SK-N-SH (cell line): ENCODE results near the gene SGO2.

ENCODE experiments used
- EP300 ChIP-seq, 2 experiments: IDR thresholded peaks; 2 replicates each; pipeline versions ENCODE4 v1.4.0 to v1.6.1; 2012; ENCODE audit warnings: borderline replicate concordance in 1 of 2, low read depth in 1 of 2, low read length in 1 of 2
- POLR2AphosphoS5 ChIP-seq: IDR thresholded peaks from 2 replicates; pipeline ENCODE4 v1.6.1; 2012; ENCODE audit warnings: low read depth, low read length
- RCOR1 ChIP-seq: fragments of 150-350 bp; IDR thresholded peaks from 2 replicates; pipeline ENCODE4 v1.6.1; 2017; ENCODE audit warnings: antibody characterized with exemption, low read length
- SMC3 ChIP-seq: IDR thresholded peaks from 2 replicates; pipeline ENCODE4 v1.6.1; 2012; ENCODE audit warnings: low read depth, low read length, improper control_type of control experiment
- TF ChIP-seq, protein P1 (sequence below): fragments of 200-600 bp; sonication (generic); IDR thresholded peaks from 2 replicates; pipeline ENCODE4 v1.6.1; 2017; ENCODE audit warnings: antibody characterized with exemption, mild to moderate bottlenecking, moderate library complexity
- TF ChIP-seq, protein P2 (sequence below): IDR thresholded peaks from 2 replicates; pipeline ENCODE4 v1.4.0; 2012; ENCODE audit warnings: low read depth

DNA sequence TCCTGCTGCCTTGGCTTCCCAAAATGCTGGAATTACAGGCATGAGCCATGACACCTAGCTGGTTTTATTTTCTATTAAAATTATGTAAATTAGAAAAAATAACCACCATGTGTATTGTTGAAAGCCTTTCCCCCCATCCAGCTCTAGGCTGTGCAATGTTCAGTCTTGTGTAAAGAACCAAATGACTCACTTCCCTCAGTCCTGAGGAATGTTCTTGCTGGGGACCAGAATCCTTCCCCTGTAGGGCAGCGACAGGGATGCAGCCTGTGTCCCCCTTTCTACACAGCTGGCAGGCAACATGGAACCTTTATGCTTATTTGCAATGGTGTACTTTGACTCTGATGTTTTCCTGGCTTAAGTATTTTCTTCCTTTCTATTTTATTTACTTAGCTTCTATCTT is 89.2 kb downstream of the SGO2 start:
- TF ChIP-seq, protein P1, sequence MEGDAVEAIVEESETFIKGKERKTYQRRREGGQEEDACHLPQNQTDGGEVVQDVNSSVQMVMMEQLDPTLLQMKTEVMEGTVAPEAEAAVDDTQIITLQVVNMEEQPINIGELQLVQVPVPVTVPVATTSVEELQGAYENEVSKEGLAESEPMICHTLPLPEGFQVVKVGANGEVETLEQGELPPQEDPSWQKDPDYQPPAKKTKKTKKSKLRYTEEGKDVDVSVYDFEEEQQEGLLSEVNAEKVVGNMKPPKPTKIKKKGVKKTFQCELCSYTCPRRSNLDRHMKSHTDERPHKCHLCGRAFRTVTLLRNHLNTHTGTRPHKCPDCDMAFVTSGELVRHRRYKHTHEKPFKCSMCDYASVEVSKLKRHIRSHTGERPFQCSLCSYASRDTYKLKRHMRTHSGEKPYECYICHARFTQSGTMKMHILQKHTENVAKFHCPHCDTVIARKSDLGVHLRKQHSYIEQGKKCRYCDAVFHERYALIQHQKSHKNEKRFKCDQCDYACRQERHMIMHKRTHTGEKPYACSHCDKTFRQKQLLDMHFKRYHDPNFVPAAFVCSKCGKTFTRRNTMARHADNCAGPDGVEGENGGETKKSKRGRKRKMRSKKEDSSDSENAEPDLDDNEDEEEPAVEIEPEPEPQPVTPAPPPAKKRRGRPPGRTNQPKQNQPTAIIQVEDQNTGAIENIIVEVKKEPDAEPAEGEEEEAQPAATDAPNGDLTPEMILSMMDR = peak; percentile 13; the same call in 1 of the 2 replicates
- TF ChIP-seq EP300 (IDR thresholded peaks at IDR 0.05; ENCODE audit: borderline replicate concordance in 1 of 2, low read depth in 1 of 2, low read length in 1 of 2) (no peak), RCOR1 (no peak), SMC3 (no peak), POLR2AphosphoS5 (no peak)
- TF ChIP-seq, protein P2, sequence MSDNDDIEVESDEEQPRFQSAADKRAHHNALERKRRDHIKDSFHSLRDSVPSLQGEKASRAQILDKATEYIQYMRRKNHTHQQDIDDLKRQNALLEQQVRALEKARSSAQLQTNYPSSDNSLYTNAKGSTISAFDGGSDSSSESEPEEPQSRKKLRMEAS = no peak
